Prostate gland (tissue), 2 donors: ENCODE data around the gene PTEN. TPM values are rescaled to one million over a fixed set of nuclear protein-coding genes. Genes with fewer than 3 reads are reported as not detected.
A peak's percentile ranks its signal among the peaks of the same experiment; 100 is the strongest.
"Not testable (repeated sequence)": the region's sequence is repeated elsewhere in the genome, so short reads cannot be mapped to it uniquely, and the experiment has no call there.

ENCODE experiments used
- DNase-seq: peaks from one replicate; pipeline ENCODE4 v3.0.0-alpha.2; 2019; ENCODE audit warnings: low spot score
- H3K27ac ChIP-seq, 2 donors: fragments of 200-600 bp; sonication (generic); 2 replicates each; pipeline ENCODE4 v1.5.1; 2017 to 2019
- H3K27me3 ChIP-seq: fragments of 200-600 bp; sonication (generic); replicated peaks from 2 replicates; pipeline ENCODE4 v1.5.1; 2019; ENCODE audit not compliant: insufficient read depth
- H3K36me3 ChIP-seq, 2 donors: fragments of 200-600 bp; sonication (generic); 1 replicate in 1 of 2; 2 replicates in 1 of 2; pipeline versions ENCODE4 v1.5.1 to v1.8.1; 2017 to 2019
- H3K4me1 ChIP-seq: fragments of 200-600 bp; sonication (generic); replicated peaks from 2 replicates; pipeline ENCODE4 v1.5.1; 2019
- H3K4me3 ChIP-seq, 2 donors: fragments of 200-600 bp; sonication (generic); 2 replicates each; pipeline ENCODE4 v1.5.1; 2017 to 2019
- H3K9me3 ChIP-seq: fragments of 200-600 bp; sonication (generic); 2 replicates; pipeline ENCODE4 v1.5.1; 2017
- POLR2A ChIP-seq: fragments of 450-650 bp; IDR thresholded peaks from one replicate; pipeline ENCODE4 v1.6.1; 2016; ENCODE audit warnings: antibody characterized with exemption, mild to moderate bottlenecking
- POLR2AphosphoS5 ChIP-seq: sonication (generic); formaldehyde crosslinking; IDR thresholded peaks from one replicate; pipeline ENCODE4 v1.6.1; 2017; ENCODE audit warnings: antibody characterized with exemption
- WGBS: methylation state at CpG from one replicate; pipeline ENCODE4 v1.1.5; 2018; 5-methylcytosine and 5-hydroxymethylcytosine counted together
- intact Hi-C: fragments of 100-400 bp; cut with DNase I; formaldehyde crosslinking; loops from one replicate; pipeline ENCODE4 v1.14.2; 2022
- total RNA-seq, 2 donors: library from RNA; depleted of rRNA; stranded (reverse); fragments of >200 nt; gene quantifications; one replicate each; pipeline ENCODE4 v1.1.0, GENCODE V29; 2016
- TF ChIP-seq, protein P1 (sequence below), 4 experiments: fragments of 200-600 bp in 2 of 4; fragments of 450-650 bp in 2 of 4; sonication (generic) in 2 of 4; IDR thresholded peaks; 1 replicate in 3 of 4; 2 replicates in 1 of 4; pipeline ENCODE4 v1.5.1; 2016 to 2019; ENCODE audit warnings: antibody characterized with exemption in 4 of 4, mild to moderate bottlenecking in 2 of 4, moderate library complexity in 2 of 4

Gene PTEN
- total RNA-seq, 2 donors from 2014 or later, result 85.8 to 90.2 TPM

DNA sequence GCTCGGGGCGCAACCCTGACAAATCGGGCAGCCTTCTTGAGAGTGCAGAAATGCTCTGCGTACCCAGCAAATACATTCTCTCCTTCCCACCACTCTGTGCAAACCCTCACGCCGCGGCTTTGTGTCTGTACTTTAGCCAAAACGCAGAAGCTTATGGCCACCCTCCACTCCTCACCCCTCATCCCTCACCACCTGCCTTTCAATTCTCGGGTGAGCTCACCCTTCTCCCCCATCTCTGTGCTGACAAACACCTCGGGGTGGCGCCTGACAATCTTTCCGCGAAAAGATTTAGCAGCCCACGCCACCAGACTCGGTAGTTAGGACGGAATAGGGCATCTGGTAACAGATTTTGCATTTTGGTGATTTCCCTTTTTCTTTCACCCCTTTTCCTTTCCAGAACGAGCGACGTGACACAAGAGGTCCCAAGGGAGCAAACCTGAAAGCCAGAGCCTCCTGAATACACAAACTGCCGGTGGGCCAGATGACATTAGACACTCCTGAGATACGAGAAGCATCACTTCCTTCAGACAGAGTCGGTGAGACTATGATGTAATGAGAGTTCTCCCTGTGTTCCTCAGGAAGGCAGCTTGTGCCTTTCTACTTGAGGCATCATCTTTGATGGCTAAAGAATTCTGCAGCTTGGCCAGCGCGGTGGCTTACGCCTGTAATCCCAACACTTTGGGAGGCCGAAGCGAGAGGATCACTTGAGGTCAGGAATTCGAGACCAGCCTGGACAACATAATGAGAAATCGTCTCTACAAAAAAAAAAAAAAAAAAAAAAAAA is 44.7 kb upstream of the PTEN start:
- H3K36me3 ChIP-seq, result no peaks in the 10 kb centered on the region
- peak overlapping the region; percentile 57 to 77 for H3K4me3 ChIP-seq
- H3K27ac ChIP-seq, result peak overlapping the region; percentile 84 to 89
- TF ChIP-seq, protein P1, sequence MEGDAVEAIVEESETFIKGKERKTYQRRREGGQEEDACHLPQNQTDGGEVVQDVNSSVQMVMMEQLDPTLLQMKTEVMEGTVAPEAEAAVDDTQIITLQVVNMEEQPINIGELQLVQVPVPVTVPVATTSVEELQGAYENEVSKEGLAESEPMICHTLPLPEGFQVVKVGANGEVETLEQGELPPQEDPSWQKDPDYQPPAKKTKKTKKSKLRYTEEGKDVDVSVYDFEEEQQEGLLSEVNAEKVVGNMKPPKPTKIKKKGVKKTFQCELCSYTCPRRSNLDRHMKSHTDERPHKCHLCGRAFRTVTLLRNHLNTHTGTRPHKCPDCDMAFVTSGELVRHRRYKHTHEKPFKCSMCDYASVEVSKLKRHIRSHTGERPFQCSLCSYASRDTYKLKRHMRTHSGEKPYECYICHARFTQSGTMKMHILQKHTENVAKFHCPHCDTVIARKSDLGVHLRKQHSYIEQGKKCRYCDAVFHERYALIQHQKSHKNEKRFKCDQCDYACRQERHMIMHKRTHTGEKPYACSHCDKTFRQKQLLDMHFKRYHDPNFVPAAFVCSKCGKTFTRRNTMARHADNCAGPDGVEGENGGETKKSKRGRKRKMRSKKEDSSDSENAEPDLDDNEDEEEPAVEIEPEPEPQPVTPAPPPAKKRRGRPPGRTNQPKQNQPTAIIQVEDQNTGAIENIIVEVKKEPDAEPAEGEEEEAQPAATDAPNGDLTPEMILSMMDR (IDR thresholded peaks at IDR 0.05), result no peak
- no peak for TF ChIP-seq POLR2AphosphoS5
- intact Hi-C loops, result no loop called here
- DNase-seq, result no peak
- H3K4me1 ChIP-seq, result no peaks in the 10 kb centered on the region
- 17% methylated on average over 29 of the region's 29 CpGs for WGBS
- no peaks in the 10 kb centered on the region for H3K9me3 ChIP-seq
- no peaks in the 10 kb centered on the region for H3K27me3 ChIP-seq

DNA sequence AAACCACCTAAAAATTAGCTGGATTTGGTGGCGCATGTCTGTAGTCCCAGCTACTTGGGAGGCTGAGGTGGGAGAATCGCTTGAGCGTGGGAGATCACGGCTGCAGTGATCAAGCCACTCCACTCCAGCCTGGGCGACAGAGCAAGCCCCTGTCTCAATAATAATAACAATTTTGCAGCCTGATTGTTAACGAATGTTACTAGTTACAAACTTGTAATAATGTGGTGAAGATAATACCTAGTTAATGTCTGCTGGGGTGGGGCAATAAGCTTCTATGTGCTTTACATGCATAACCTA is 44.2 kb upstream of the PTEN start:
- no peaks in the 10 kb centered on the region for H3K9me3 ChIP-seq
- 94% methylated on average over 6 of the region's 6 CpGs for WGBS
- H3K4me3 ChIP-seq, result no peak overlapping the region
- H3K36me3 ChIP-seq, result no peaks in the 10 kb centered on the region
- TF ChIP-seq, protein P1 (IDR thresholded peaks at IDR 0.05), result no peak
- no peak for TF ChIP-seq POLR2A
- TF ChIP-seq POLR2AphosphoS5, result no peak
- DNase-seq, result no peak
- H3K4me1 ChIP-seq, result no peaks in the 10 kb centered on the region
- intact Hi-C loops, result no loop called here
- H3K27me3 ChIP-seq, result no peaks in the 10 kb centered on the region
- no peak overlapping the region for H3K27ac ChIP-seq

DNA sequence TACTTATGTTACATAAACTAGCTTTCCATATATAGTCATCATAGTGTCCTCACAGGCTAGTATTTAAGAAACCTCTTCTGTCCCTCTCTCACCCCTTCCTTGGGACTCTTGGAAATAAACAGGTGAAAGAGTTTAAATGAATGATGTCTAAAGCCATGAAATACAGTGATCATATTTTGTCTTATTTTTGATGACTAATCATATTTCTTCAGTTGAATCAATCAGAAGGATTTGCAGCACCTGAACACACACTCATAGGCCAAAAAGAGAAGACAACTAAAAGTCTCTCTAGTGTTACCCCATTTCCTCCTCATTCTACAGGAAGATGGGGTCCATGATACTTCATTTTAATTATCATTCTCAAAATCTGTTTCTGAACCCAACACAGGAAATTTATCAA is 36.8 kb upstream of the PTEN start:
- H3K4me1 ChIP-seq, result no peaks in the 10 kb centered on the region
- no peak for DNase-seq
- H3K36me3 ChIP-seq, result no peaks in the 10 kb centered on the region
- no peaks in the 10 kb centered on the region for H3K9me3 ChIP-seq
- H3K27me3 ChIP-seq, result no peaks in the 10 kb centered on the region
- TF ChIP-seq POLR2AphosphoS5, result no peak
- TF ChIP-seq POLR2A, result no peak
- TF ChIP-seq, protein P1 (IDR thresholded peaks at IDR 0.05), result no peak
- intact Hi-C loops, result no loop called here
- no peak overlapping the region for H3K4me3 ChIP-seq
- no peak overlapping the region for H3K27ac ChIP-seq

DNA sequence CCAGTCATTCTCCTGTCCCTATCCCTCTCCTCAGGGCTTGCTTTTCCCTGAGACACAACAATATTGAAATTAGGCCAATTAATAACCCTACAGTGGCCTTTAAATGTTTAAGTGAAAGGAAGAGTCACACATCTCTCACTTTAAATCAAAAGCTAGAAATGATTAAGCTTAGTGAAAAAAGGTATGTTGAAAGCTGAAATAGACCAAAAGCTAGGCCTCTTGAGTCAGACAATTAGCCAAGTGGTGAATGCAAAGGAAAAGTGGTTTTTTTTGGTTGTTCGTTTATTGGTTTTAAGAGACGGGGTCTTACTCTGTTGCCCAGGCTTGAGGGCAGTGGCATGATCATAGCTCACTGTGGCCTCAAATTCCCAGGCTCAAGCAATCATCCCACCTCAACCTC is 35.7 kb upstream of the PTEN start:
- Histone ChIP-seq H3K4me1 (no peaks in the 10 kb centered on the region), H3K4me3 (no peak overlapping the region), H3K9me3 (no peaks in the 10 kb centered on the region), H3K36me3 (no peaks in the 10 kb centered on the region), H3K27ac (no peak overlapping the region), H3K27me3 (no peaks in the 10 kb centered on the region)
- intact Hi-C loops, result no loop called here
- TF ChIP-seq POLR2A (no peak), POLR2AphosphoS5 (no peak)
- TF ChIP-seq, protein P1 (IDR thresholded peaks at IDR 0.05), result no peak
- WGBS, result 98% methylated on average over 2 of the region's 2 CpGs
- no peak for DNase-seq

DNA sequence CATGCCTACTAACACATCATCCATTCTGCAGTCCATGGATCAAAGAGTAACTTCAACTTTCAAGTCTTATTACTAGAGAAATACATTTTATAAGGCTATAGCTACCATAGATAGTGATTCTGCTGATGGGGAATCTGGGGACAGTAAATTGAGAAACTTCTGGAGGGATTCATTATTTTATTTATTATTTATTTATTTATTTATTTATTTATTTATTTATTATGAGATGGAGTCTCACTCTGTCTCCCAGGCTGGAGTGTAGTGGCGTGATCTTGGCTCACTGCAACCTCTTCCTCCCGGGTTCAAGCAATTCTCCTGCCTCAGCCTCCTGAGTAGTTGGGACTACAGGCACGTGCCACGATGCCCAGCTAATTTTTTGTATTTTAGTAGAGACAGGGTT is 34.4 kb upstream of the PTEN start:
- H3K4me3 ChIP-seq, H3K9me3 ChIP-seq, H3K36me3 ChIP-seq, DNase-seq, H3K4me1 ChIP-seq, intact Hi-C loops, H3K27ac ChIP-seq, H3K27me3 ChIP-seq: not testable (repeated sequence)
- 94% methylated on average over 4 of the region's 4 CpGs for WGBS
